Measurements from ENCODE around the gene RAB10.
"Not testable (repeated sequence)": the region's sequence is repeated elsewhere in the genome, so short reads cannot be mapped to it uniquely, and the experiment has no call there.

Gene RAB10

GRCh38 chr2:26016706-26017045 is 17.2 kb upstream of the RAB10 start:
- H3K9me3 ChIP-seq (ENCODE audit: control insufficient read depth, low read length); H3K36me3 ChIP-seq (ENCODE audit: control insufficient read depth, insufficient read depth, low read length); H3K4me3 ChIP-seq (ENCODE audit: extremely low read depth, insufficient read depth, low read length, poor library complexity, severe bottlenecking); H3K27ac ChIP-seq (ENCODE audit: low read depth, low read length, severe bottlenecking): not testable (repeated sequence)
- H3K4me1 ChIP-seq (ENCODE audit: control insufficient read depth, insufficient read depth, low read length, poor library complexity, severe bottlenecking): peaks cover 24% of the 10 kb centered on the region
- 100% methylated on average over 2 of the region's 4 CpGs for WGBS, 2 experiments (ENCODE audit: insufficient coverage in 2 of 2)

- no peak overlapping the region for H3K4me3 ChIP-seq (ENCODE audit: extremely low read depth, insufficient read depth, low read length, poor library complexity, severe bottlenecking)
- WGBS, 2 experiments (ENCODE audit: insufficient coverage in 2 of 2): 90 to 96% methylated on average over 4 to 5 of the region's 5 CpGs
- no peaks in the 10 kb centered on the region for H3K9me3 ChIP-seq (ENCODE audit: control insufficient read depth, low read length)
- no peak overlapping the region for H3K27ac ChIP-seq (ENCODE audit: low read depth, low read length, severe bottlenecking)
- H3K36me3 ChIP-seq (ENCODE audit: control insufficient read depth, insufficient read depth, low read length): no peaks in the 10 kb centered on the region
- H3K4me1 ChIP-seq (ENCODE audit: control insufficient read depth, insufficient read depth, low read length, poor library complexity, severe bottlenecking): peaks cover 15% of the 10 kb centered on the region
These were observed 16.3 kb upstream of the RAB10 start for GRCh38 chr2:26017464-26018183.

- no peak overlapping the region for H3K27ac ChIP-seq (ENCODE audit: low read depth, low read length, severe bottlenecking)
- no peaks in the 10 kb centered on the region for H3K9me3 ChIP-seq (ENCODE audit: control insufficient read depth, low read length)
- no peaks in the 10 kb centered on the region for H3K36me3 ChIP-seq (ENCODE audit: control insufficient read depth, insufficient read depth, low read length)
- H3K4me3 ChIP-seq (ENCODE audit: extremely low read depth, insufficient read depth, low read length, poor library complexity, severe bottlenecking): no peak overlapping the region
- H3K4me1 ChIP-seq (ENCODE audit: control insufficient read depth, insufficient read depth, low read length, poor library complexity, severe bottlenecking): peaks cover 13% of the 10 kb centered on the region
- 55 to 100% methylated on average over 1 to 2 of the region's 3 CpGs for WGBS, 2 experiments (ENCODE audit: insufficient coverage in 2 of 2)
These were observed 15.5 kb upstream of the RAB10 start for GRCh38 chr2:26018184-26019055.

GRCh38 chr2:26020231-26020640 is 13.6 kb upstream of the RAB10 start:
- Histone ChIP-seq H3K27ac (ENCODE audit: low read depth, low read length, severe bottlenecking) (no peak overlapping the region), H3K9me3 (ENCODE audit: control insufficient read depth, low read length) (no peaks in the 10 kb centered on the region), H3K36me3 (ENCODE audit: control insufficient read depth, insufficient read depth, low read length) (no peaks in the 10 kb centered on the region), H3K4me1 (ENCODE audit: control insufficient read depth, insufficient read depth, low read length, poor library complexity, severe bottlenecking) (peaks cover 13% of the 10 kb centered on the region), H3K4me3 (ENCODE audit: extremely low read depth, insufficient read depth, low read length, poor library complexity, severe bottlenecking) (no peak overlapping the region)
- WGBS, 2 experiments (ENCODE audit: insufficient coverage in 2 of 2): 75 to 81% methylated on average over 4 of the region's 4 CpGs

GRCh38 chr2:26024260-26024659 is 9.6 kb upstream of the RAB10 start:
- no peaks in the 10 kb centered on the region for H3K36me3 ChIP-seq (ENCODE audit: control insufficient read depth, insufficient read depth, low read length)
- no peak overlapping the region for H3K27ac ChIP-seq (ENCODE audit: low read depth, low read length, severe bottlenecking)
- no CpG with 5 or more reads among the region's 2 CpGs for WGBS, 2 experiments (ENCODE audit: insufficient coverage in 2 of 2)
- H3K9me3 ChIP-seq (ENCODE audit: control insufficient read depth, low read length): no peaks in the 10 kb centered on the region
- H3K4me3 ChIP-seq (ENCODE audit: extremely low read depth, insufficient read depth, low read length, poor library complexity, severe bottlenecking): no peak overlapping the region
- no peaks in the 10 kb centered on the region for H3K4me1 ChIP-seq (ENCODE audit: control insufficient read depth, insufficient read depth, low read length, poor library complexity, severe bottlenecking)

GRCh38 chr2:26025509-26025908 is 8.4 kb upstream of the RAB10 start:
- Histone ChIP-seq H3K9me3 (ENCODE audit: control insufficient read depth, low read length) (no peaks in the 10 kb centered on the region), H3K36me3 (ENCODE audit: control insufficient read depth, insufficient read depth, low read length) (no peaks in the 10 kb centered on the region), H3K4me3 (ENCODE audit: extremely low read depth, insufficient read depth, low read length, poor library complexity, severe bottlenecking) (no peak overlapping the region), H3K27ac (ENCODE audit: low read depth, low read length, severe bottlenecking) (no peak overlapping the region), H3K4me1 (ENCODE audit: control insufficient read depth, insufficient read depth, low read length, poor library complexity, severe bottlenecking) (no peaks in the 10 kb centered on the region)

GRCh38 chr2:26028083-26028482 is 5.8 kb upstream of the RAB10 start:
- H3K4me1 ChIP-seq (ENCODE audit: control insufficient read depth, insufficient read depth, low read length, poor library complexity, severe bottlenecking); H3K9me3 ChIP-seq (ENCODE audit: control insufficient read depth, low read length); H3K27ac ChIP-seq (ENCODE audit: low read depth, low read length, severe bottlenecking); H3K4me3 ChIP-seq (ENCODE audit: extremely low read depth, insufficient read depth, low read length, poor library complexity, severe bottlenecking); H3K36me3 ChIP-seq (ENCODE audit: control insufficient read depth, insufficient read depth, low read length): not testable (repeated sequence)
- 93 to 94% methylated on average over 11 to 13 of the region's 16 CpGs for WGBS, 2 experiments (ENCODE audit: insufficient coverage in 2 of 2)

- Histone ChIP-seq H3K36me3 (ENCODE audit: control insufficient read depth, insufficient read depth, low read length) (peaks cover 15% of the 10 kb centered on the region), H3K27ac (ENCODE audit: low read depth, low read length, severe bottlenecking) (peak overlapping the region; percentile 90), H3K4me3 (ENCODE audit: extremely low read depth, insufficient read depth, low read length, poor library complexity, severe bottlenecking) (peak overlapping the region; percentile 97)
- H3K4me1 ChIP-seq (ENCODE audit: control insufficient read depth, insufficient read depth, low read length, poor library complexity, severe bottlenecking); H3K9me3 ChIP-seq (ENCODE audit: control insufficient read depth, low read length): not testable (repeated sequence)
- 54 to 57% methylated on average over 14 to 16 of the region's 24 CpGs for WGBS, 2 experiments (ENCODE audit: insufficient coverage in 2 of 2)
These were observed 1.2 kb upstream of the RAB10 start for GRCh38 chr2:26032586-26033269.

GRCh38 chr2:26033270-26033817 is 540 bp upstream of the RAB10 start:
- Histone ChIP-seq H3K9me3 (ENCODE audit: control insufficient read depth, low read length) (no peaks in the 10 kb centered on the region), H3K4me3 (ENCODE audit: extremely low read depth, insufficient read depth, low read length, poor library complexity, severe bottlenecking) (peak overlapping the region; percentile 97), H3K36me3 (ENCODE audit: control insufficient read depth, insufficient read depth, low read length) (peaks cover 21% of the 10 kb centered on the region), H3K27ac (ENCODE audit: low read depth, low read length, severe bottlenecking) (peak overlapping the region; percentile 90), H3K4me1 (ENCODE audit: control insufficient read depth, insufficient read depth, low read length, poor library complexity, severe bottlenecking) (peaks cover 9% of the 10 kb centered on the region)
- WGBS, 2 experiments (ENCODE audit: insufficient coverage in 2 of 2): 0% methylated on average over 18 to 22 of the region's 38 CpGs

- Histone ChIP-seq H3K4me1 (ENCODE audit: control insufficient read depth, insufficient read depth, low read length, poor library complexity, severe bottlenecking) (peaks cover 9% of the 10 kb centered on the region), H3K27ac (ENCODE audit: low read depth, low read length, severe bottlenecking) (peak overlapping the region; percentile 91), H3K9me3 (ENCODE audit: control insufficient read depth, low read length) (no peaks in the 10 kb centered on the region), H3K36me3 (ENCODE audit: control insufficient read depth, insufficient read depth, low read length) (peaks cover 33% of the 10 kb centered on the region), H3K4me3 (ENCODE audit: extremely low read depth, insufficient read depth, low read length, poor library complexity, severe bottlenecking) (peak overlapping the region; percentile 97)
- 0 to 1% methylated on average over 13 to 18 of the region's 18 CpGs for WGBS, 2 experiments (ENCODE audit: insufficient coverage in 2 of 2)
These were observed 731 bp downstream of the RAB10 start for GRCh38 chr2:26034637-26034992.

All from mesodermal cell (in vitro differentiated cells).